HepG2 (cell line): ENCODE data around the gene FRAS1. TPM values are rescaled to one million over a fixed set of nuclear protein-coding genes. Genes with fewer than 3 reads are reported as not detected.

Experiments
- KLF16 ChIP-seq, 2 experiments: sonication (generic) in 1 of 2; formaldehyde crosslinking in 1 of 2; IDR thresholded peaks; 2 replicates each; pipeline versions ENCODE4 v1.6.1 to v1.8.0; 2016 to 2023; ENCODE audit warnings: missing genetic modification reagents in 2 of 2, missing compliant biosample characterization in 1 of 2
- MBNL3 ChIP-seq: fragments of 250-450 bp; sonication (Bioruptor Pico); conservative IDR thresholded peaks from 2 replicates; pipeline ENCODE4 v1.8.0; 2022; ENCODE audit warnings: mild to moderate bottlenecking, inconsistent platforms
- NR1H2 ChIP-seq: sonication (generic); formaldehyde crosslinking; IDR thresholded peaks from 2 replicates; pipeline ENCODE4 v1.8.1; 2022; ENCODE audit warnings: low read depth, missing genetic modification reagents, borderline replicate concordance
- PTBP1 ChIP-seq: fragments of 200-400 bp; formaldehyde crosslinking; IDR thresholded peaks from 2 replicates; pipeline ENCODE4 v1.6.1; 2018; ENCODE audit warnings: low read length, low read depth; ENCODE audit not compliant: poor library complexity, severe bottlenecking
- RBM22 ChIP-seq: fragments of 200-400 bp; formaldehyde crosslinking; optimal IDR thresholded peaks from 2 replicates; pipeline ENCODE3; 2017; ENCODE audit warnings: mild to moderate bottlenecking, low read length, moderate library complexity
- SETDB1 ChIP-seq: sonication (generic); formaldehyde crosslinking; IDR thresholded peaks from 2 replicates; pipeline ENCODE4 v1.5.1; 2020; ENCODE audit warnings: missing genetic modification reagents, mild to moderate bottlenecking, borderline replicate concordance
- SMARCE1 ChIP-seq: fragments of 450-650 bp; IDR thresholded peaks from 2 replicates; pipeline ENCODE4 v1.6.1; 2017; ENCODE audit warnings: borderline replicate concordance
- ZMYM2 ChIP-seq: sonication (generic); formaldehyde crosslinking; IDR thresholded peaks from 2 replicates; pipeline ENCODE4 v1.8.0; 2022; ENCODE audit warnings: mild to moderate bottlenecking, missing genetic modification reagents
- ZNF354B ChIP-seq: sonication (generic); formaldehyde crosslinking; IDR thresholded peaks from 2 replicates; pipeline ENCODE4 v1.8.0; 2022; ENCODE audit warnings: mild to moderate bottlenecking, missing genetic modification reagents
- ZNF572 ChIP-seq: sonication (generic); formaldehyde crosslinking; IDR thresholded peaks from 2 replicates; pipeline ENCODE4 v1.5.1; 2020; ENCODE audit warnings: mild to moderate bottlenecking, missing genetic modification reagents
- ZNF746 ChIP-seq: sonication (generic); formaldehyde crosslinking; IDR thresholded peaks from 2 replicates; pipeline ENCODE4 v1.8.0; 2022; ENCODE audit warnings: mild to moderate bottlenecking, missing genetic modification reagents
- polyA plus RNA-seq, 8 experiments: library from polyadenylated mRNA; depleted of rRNA in 3 of 8; stranded (reverse) in 7 of 8; unstranded in 1 of 8; fragments of >200 nt; fragmentation: Illumina TruSeq in 4 of 8; extraction: Trizol in 4 of 8; gene quantifications; 2 replicates each; pipeline versions ENCODE4 v1.2.1 to v1.2.3, GENCODE V29; 2011 to 2016; ENCODE audit warnings: low read depth in 4 of 8, missing spikeins in 1 of 8, mixed read lengths in 1 of 8; ENCODE audit not compliant: insufficient read depth in 1 of 8
- total RNA-seq, 5 experiments: library from RNA; depleted of rRNA; stranded (reverse); fragments of >200 nt; fragmentation: Illumina TruSeq; extraction: Trizol; gene quantifications; 2 replicates each; pipeline ENCODE4 v1.2.3, GENCODE V29; 2016; ENCODE audit warnings: low read depth in 1 of 5
- TF ChIP-seq, protein P1 (sequence below): IDR thresholded peaks from 2 replicates; pipeline ENCODE4 v1.6.1; 2018; ENCODE audit warnings: missing genetic modification reagents
- TF ChIP-seq, protein P2 (sequence below): IDR thresholded peaks from 2 replicates; pipeline ENCODE4 v1.6.1; 2016; ENCODE audit warnings: missing compliant biosample characterization, missing genetic modification reagents, borderline replicate concordance
- TF ChIP-seq, protein P3 (sequence below): IDR thresholded peaks from 2 replicates; pipeline ENCODE4 v1.6.1; 2012; ENCODE audit warnings: low read depth, low read length, improper control_type of control experiment

FRAS1 gene
- total and polyA plus RNA-seq, 2 of the 13 experiments (the other 11 are each of a cell fraction or from before 2014, with no cell fraction given), result 22.5 to 31.6 TPM

DNA sequence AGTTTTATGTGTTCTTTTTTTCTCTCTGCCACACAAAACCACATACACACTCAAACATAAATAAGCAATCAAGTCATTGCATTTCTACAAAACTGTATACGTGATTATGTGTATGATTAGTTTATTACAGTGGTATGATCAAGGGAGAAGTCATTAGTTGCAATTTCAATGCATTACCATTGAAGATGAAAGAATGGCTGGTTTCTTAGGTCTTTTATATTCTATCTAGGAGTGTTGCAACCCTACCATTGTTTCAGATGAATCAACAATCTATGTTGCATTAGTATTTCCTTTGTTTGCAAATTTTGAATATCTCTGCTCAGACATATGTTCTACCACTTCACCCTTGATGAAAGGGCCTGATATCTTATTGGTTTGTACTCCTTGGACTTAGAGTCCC lies 501.3 kb downstream of the FRAS1 start (continued):
- TF ChIP-seq ZMYM2 (CRISPR knock-in tag) (no peak), RBM22 (no peak), MBNL3 (no peak), SMARCE1 (no peak), ZNF746 (CRISPR knock-in tag) (no peak), ZNF572 (CRISPR knock-in tag) (no peak), KLF16 (CRISPR knock-in tag; IDR thresholded peaks at IDR 0.05) (no peak), PTBP1 (no peak), ZNF354B (CRISPR knock-in tag) (no peak), NR1H2 (CRISPR knock-in tag) (no peak), SETDB1 (CRISPR knock-in tag) (no peak)
- TF ChIP-seq, protein P1, sequence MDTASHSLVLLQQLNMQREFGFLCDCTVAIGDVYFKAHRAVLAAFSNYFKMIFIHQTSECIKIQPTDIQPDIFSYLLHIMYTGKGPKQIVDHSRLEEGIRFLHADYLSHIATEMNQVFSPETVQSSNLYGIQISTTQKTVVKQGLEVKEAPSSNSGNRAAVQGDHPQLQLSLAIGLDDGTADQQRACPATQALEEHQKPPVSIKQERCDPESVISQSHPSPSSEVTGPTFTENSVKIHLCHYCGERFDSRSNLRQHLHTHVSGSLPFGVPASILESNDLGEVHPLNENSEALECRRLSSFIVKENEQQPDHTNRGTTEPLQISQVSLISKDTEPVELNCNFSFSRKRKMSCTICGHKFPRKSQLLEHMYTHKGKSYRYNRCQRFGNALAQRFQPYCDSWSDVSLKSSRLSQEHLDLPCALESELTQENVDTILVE, result no peak
- TF ChIP-seq, protein P2, sequence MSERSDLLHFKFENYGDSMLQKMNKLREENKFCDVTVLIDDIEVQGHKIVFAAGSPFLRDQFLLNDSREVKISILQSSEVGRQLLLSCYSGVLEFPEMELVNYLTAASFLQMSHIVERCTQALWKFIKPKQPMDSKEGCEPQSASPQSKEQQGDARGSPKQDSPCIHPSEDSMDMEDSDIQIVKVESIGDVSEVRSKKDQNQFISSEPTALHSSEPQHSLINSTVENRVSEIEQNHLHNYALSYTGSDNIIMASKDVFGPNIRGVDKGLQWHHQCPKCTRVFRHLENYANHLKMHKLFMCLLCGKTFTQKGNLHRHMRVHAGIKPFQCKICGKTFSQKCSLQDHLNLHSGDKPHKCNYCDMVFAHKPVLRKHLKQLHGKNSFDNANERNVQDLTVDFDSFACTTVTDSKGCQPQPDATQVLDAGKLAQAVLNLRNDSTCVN (CRISPR knock-in tag), result no peak
- TF ChIP-seq, protein P3, sequence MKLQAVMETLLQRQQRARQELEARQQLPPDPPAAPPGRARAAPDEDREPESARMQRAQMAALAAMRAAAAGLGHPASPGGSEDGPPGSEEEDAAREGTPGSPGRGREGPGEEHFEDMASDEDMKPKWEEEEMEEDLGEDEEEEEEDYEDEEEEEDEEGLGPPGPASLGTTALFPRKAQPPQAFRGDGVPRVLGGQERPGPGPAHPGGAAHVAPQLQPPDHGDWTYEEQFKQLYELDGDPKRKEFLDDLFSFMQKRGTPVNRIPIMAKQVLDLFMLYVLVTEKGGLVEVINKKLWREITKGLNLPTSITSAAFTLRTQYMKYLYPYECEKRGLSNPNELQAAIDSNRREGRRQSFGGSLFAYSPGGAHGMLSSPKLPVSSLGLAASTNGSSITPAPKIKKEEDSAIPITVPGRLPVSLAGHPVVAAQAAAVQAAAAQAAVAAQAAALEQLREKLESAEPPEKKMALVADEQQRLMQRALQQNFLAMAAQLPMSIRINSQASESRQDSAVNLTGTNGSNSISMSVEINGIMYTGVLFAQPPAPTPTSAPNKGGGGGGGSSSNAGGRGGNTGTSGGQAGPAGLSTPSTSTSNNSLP, result no peak
